Measurements from ENCODE around the gene LENG8.

DNA sequence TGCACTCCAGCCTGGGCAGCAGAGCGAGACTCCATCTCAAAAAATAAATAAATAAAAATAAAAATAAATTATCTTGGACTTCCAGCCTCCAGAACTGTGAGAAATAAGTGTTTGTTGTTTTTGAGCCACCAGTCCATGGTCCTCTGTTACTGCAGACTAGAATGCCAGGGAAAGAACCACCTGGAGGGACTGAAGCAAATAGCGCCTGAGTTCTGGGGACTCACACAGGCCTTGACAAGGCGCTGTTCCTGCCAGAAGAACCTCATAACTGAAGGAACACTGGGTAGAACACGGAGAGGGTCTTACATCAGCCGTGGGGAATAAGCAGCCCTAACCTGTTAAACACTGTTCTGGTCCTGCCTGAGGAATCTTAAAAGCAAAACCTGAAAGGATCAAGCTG, 8.4 kb upstream of the LENG8 start:
- TF ChIP-seq, protein P1, sequence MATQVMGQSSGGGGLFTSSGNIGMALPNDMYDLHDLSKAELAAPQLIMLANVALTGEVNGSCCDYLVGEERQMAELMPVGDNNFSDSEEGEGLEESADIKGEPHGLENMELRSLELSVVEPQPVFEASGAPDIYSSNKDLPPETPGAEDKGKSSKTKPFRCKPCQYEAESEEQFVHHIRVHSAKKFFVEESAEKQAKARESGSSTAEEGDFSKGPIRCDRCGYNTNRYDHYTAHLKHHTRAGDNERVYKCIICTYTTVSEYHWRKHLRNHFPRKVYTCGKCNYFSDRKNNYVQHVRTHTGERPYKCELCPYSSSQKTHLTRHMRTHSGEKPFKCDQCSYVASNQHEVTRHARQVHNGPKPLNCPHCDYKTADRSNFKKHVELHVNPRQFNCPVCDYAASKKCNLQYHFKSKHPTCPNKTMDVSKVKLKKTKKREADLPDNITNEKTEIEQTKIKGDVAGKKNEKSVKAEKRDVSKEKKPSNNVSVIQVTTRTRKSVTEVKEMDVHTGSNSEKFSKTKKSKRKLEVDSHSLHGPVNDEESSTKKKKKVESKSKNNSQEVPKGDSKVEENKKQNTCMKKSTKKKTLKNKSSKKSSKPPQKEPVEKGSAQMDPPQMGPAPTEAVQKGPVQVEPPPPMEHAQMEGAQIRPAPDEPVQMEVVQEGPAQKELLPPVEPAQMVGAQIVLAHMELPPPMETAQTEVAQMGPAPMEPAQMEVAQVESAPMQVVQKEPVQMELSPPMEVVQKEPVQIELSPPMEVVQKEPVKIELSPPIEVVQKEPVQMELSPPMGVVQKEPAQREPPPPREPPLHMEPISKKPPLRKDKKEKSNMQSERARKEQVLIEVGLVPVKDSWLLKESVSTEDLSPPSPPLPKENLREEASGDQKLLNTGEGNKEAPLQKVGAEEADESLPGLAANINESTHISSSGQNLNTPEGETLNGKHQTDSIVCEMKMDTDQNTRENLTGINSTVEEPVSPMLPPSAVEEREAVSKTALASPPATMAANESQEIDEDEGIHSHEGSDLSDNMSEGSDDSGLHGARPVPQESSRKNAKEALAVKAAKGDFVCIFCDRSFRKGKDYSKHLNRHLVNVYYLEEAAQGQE (IDR thresholded peaks at IDR 0.05; ENCODE audit: borderline replicate concordance), result no peak
- TF ChIP-seq, protein P2, sequence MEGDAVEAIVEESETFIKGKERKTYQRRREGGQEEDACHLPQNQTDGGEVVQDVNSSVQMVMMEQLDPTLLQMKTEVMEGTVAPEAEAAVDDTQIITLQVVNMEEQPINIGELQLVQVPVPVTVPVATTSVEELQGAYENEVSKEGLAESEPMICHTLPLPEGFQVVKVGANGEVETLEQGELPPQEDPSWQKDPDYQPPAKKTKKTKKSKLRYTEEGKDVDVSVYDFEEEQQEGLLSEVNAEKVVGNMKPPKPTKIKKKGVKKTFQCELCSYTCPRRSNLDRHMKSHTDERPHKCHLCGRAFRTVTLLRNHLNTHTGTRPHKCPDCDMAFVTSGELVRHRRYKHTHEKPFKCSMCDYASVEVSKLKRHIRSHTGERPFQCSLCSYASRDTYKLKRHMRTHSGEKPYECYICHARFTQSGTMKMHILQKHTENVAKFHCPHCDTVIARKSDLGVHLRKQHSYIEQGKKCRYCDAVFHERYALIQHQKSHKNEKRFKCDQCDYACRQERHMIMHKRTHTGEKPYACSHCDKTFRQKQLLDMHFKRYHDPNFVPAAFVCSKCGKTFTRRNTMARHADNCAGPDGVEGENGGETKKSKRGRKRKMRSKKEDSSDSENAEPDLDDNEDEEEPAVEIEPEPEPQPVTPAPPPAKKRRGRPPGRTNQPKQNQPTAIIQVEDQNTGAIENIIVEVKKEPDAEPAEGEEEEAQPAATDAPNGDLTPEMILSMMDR (IDR thresholded peaks at IDR 0.05; ENCODE audit: poor library complexity, severe bottlenecking), result no peak
- TF ChIP-seq EZH2 (IDR thresholded peaks at IDR 0.05; ENCODE audit: borderline replicate concordance, insufficient read depth, low read length, poor library complexity, severe bottlenecking) (no peak), EP300 (conservative IDR thresholded peaks at IDR 0.05; ENCODE audit: poor library complexity, severe bottlenecking) (no peak), TAF1 (IDR thresholded peaks at IDR 0.05; ENCODE audit: low read depth) (no peak), POLR2AphosphoS5 (IDR thresholded peaks at IDR 0.05) (no peak)
